RKO (cell line): ENCODE data around the gene TRIL.

Experiments used
- DNase-seq: peaks from one replicate; pipeline ENCODE4 v3.0.0-alpha.2; 2016; ENCODE audit warnings: low spot score

Gene TRIL, protein sequence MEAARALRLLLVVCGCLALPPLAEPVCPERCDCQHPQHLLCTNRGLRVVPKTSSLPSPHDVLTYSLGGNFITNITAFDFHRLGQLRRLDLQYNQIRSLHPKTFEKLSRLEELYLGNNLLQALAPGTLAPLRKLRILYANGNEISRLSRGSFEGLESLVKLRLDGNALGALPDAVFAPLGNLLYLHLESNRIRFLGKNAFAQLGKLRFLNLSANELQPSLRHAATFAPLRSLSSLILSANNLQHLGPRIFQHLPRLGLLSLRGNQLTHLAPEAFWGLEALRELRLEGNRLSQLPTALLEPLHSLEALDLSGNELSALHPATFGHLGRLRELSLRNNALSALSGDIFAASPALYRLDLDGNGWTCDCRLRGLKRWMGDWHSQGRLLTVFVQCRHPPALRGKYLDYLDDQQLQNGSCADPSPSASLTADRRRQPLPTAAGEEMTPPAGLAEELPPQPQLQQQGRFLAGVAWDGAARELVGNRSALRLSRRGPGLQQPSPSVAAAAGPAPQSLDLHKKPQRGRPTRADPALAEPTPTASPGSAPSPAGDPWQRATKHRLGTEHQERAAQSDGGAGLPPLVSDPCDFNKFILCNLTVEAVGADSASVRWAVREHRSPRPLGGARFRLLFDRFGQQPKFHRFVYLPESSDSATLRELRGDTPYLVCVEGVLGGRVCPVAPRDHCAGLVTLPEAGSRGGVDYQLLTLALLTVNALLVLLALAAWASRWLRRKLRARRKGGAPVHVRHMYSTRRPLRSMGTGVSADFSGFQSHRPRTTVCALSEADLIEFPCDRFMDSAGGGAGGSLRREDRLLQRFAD

DNA sequence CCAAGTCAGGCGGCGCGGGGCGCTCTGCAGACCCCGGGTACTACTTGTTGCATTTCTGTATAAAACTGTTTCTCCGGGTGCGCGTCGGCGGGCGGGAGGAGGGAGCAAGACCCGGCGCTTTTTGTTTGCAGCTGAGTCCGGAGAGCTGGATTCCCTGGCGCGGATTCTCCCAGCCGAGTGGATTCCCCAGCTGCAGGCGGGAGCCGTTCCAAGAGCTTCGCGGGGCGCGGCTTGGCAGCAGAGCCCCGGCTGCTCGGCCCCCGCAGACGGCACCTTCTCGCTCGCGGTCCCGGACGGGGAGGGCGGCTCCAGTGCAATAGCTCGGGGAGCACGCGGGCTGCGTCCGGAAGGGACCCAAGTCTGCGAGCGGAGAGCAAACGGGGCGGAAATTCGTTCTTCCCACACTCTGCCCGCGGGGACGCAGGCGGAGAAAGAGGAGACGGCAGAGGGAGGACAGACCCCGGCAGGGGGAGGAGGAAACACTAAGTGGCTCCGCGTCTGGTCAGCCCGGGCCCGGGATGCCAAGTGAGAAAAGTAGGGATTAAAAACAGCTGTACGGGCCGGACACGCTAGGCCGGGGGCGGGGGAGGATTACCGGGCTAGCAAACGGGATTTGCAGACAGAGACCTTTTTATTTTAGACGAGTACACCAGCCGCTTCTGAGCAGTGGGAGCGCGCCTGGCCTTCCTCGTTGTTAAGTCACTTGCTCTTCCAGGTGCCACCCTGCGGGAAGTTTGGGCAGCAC is at the start of gene TRIL:
Gene TRIL (minus strand): TSS at position 96 of the 745 bp plus-strand sequence. CDS start 284 bp downstream, outside the sequence.
- DNase-seq: no peak

DNA sequence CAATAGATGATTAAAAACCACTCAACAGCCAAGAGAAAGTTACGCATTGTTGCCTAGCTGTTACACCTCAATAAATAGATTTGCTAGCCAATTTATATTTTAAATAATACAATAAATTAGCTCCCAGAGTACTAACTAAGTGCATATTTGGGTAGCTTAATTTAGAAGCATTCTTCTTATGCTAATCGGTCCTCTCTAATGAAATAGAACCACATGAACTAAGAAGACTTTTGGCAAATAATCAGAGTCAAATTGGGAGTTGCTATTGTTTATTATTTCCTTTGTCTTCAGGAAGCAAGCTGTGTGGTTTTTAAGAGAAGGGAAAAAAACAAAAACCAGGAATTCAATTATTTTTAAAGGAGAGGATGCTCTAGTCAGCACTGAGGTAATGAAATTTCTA is 49.0 kb upstream of the TRIL start:
- DNase-seq: no peak

DNA sequence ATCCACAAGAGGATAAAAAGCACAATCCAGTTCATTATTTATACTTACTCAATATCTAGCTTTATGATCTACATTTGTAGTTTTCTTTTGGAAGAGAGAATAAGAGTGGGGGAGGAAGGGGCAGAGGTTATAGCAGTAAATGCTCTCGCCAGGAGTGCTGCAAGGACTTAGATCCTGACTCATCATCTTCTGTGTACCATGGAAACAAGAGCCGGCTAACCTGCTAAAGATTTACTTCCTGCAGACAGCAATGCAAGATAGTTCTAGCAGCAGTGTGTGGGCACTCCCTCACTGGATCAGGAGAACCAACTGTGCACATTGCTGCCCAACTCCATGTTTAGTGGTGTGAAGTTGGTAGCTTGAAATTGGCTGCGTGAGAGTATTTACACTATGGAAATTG is 47.7 kb upstream of the TRIL start:
- peak; percentile 5 for DNase-seq

DNA sequence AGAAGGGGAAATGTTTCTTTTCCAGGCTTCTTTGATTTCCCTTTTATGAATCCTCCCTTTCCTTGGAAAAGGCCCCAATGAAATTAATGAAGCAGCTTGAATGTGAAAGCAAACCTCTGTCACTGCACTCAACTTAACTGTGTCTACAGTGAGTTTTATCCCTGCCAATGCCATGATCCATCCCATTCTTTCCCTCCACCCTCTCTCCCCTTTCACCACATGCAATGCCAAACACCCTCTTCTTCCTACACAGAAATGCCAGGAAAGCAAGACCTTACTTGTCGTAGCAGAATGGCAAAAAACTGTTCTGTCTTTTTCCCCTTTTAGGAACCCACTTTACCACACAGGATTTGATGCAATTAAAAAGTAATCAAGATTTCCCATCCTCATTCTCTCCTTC is 47.3 kb upstream of the TRIL start:
- no peak for DNase-seq

DNA sequence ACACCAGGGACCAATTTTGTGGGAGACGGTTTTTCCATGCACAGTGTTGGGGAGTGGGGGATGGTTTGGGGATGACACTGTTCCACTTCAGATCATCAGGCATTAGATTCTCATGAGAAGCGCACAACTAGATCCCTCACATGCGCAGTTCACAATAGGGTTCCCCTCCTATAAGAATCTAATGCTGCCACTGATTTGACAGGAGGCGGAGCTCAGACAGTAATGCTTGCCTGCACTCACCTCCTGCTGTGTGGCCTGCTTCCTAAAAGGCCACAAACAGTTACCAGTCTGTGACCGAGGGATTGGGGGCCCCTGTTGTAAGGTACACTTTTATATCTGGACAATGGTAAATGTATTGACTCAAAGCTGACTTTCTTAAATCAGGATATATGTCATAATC is 45.6 kb upstream of the TRIL start:
- DNase-seq: no peak

DNA sequence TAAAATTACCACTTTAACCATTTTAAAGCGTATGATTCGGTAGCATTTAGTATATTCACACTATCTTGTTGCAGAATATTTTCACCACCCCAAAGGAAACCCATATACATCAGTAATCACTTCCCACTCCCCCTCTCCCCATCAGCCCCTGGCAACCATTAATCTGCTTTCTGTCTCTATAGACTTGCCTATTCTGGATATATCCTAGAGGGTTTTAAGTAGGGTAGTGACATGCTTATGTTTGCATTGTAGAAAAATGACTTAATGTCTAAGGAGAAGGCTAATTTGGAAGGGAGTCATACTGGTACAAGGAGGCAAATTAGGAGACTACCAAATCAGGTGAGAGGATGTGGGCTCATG is 42.6 kb upstream of the TRIL start:
- DNase-seq: no peak

DNA sequence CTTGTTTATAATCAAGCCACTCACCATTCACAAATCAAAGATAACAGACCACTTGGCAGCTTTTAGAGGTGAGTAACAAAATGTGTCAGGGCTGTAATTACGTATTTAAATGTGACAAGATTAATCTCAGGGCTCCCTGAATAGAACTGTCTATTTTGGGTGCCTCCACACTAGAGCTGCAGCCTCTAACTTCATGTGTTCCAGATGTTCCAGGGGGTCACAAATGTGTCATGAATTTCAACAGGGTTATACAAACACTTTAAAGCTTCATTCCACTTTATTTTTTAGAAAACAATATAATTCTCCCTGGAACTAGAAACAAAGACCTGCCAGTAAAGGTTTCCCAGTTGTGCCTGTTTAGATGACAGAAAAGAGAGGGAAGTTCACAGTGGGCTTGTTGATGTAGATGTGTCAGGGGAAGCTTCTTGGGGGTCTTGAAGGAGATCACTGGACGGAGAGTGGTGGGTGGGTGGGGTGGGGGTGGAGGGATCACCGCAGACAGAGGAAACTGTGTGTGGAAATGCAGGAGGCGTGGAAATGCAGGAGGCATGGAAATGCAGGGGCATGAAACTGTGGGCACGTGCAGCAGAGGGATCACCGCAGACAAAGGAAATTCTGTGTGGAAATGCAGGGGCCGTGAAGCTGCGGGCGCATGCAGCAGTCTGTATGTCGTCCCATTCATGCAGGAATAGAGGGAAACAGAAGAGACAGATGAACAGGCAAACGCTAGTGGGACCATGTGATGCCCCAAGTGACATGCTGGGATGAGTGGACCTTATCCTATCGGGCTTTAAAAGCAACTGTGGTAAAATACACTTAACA is 42.0 kb upstream of the TRIL start:
- DNase-seq: no peak

DNA sequence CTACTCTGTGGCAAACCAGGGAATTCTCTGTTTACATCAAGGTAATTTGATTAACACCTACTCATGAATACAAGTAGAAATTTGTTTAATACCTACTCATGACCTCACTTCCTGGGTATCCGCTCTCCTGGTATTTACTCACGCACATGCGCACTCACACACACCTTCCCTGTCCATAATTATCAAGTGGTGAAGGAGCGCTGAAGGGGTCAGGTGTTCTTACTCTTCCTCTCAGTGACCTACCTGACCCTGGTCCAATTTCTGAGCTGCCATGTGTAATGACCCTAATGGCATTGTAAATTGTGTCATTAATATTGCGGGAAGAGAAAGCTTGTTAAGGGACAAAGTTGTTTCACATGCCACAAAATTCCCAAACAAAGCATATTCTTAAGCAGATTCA is 41.3 kb upstream of the TRIL start:
- no peak for DNase-seq

DNA sequence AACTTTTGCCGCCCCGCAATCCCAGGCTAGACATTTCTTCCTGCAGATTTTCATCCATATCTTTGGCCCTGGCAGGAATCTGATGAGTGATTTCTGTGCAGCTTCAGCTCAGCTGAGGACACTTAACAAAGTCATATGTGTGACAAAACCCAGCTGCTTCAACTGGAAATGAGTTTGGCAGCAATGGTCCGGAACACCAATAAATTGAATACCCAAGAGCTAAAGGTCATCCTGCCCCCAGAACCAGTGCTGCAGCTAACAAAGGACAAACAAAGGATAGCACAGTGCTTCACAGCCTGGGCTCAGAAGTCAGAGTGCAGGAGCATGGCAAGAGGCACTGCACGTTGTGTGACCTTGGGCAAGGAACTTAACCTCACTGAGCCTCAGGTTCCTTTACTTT is 40.0 kb upstream of the TRIL start:
- DNase-seq: no peak

DNA sequence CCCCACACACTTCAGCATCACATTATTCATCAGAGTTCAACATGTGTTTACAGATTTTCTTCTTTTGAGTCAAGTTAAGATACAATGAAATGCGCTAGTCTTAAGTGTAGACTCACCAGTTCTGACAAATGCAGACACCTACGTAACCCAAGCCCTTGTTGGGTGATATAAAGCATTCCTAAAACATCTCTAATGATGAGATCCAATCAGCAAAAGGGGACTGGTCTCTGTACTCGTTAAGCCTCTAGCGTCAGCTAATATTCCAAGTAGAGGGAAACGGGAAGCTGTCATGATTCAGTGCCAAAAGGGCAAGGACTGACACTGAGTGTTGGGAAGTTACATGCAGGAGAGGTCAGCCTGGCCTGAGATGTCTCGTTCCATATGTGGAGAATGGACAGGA is 38.7 kb upstream of the TRIL start:
- DNase-seq: peak; percentile 25

DNA sequence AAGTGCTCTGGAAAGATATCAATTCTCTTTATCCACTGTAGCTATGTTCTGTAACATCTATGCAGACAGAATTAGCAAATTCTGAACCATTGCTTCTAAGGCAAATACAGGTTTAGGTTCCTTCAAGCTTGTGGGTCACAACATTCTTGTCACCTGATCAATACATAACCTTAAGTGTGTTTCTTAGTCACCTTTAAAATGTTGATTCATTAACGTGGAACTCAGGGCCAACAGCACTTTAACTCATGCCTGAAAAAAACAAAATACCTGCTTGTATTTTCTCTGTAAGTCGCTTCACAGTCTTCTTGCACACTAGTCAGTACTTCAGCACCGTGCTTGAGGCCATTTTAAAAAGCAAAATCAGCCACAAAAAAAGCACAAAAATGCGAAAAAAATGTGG is 35.2 kb upstream of the TRIL start:
- DNase-seq: no peak

DNA sequence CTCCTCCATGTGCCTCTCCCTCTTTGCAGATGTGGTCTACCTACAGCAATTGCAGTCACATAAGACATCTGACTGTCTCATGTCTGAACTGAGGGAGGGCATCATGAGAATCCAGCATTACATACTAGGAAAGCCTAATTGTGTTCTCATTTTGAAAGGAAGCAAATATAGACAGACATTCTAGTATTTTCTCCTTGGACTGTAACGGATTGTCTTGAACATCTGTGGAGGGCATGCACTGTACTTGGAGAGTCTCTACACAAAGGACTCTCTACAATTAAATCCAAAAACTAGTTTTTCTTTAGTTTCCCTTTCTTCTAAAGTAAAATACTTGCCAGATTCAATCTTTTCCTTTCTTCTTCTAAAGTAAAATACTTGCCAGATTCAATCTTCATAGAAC is 34.7 kb upstream of the TRIL start:
- DNase-seq: no peak

DNA sequence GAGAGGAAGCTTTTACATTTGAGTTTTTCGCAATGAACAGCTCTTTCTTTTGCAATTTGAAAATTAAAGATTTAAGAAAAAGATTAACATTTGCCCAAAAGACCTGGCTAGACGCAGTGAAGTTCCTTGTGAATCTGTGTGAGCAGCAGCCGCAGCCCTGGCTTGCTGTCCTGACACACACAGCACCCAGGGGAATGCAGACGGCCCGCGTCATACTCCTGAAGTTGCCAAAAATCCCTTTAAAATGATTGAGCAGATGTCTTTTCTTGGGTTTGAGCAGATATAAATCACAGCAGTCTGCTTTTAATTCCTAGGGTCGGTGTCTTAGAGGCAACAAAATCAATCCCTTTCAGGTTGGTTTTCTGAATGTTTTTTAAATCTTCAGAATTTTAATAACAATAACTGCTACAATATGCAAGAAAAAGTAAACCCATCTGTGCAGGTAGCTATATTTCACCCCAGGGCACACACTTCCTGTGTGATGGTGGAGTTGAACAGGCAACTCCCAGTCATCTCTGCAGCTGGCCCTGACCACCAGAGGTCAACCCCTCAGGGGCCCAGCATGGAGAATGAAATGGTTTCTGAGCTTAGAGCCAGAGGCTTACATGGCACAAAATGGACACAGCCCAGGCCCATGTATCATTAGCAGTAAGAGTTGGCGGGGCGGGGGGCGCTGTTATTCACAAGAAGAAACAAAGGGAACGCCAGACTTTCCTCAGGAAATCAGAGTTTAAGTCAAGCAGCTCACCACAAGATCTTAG is 32.2 kb upstream of the TRIL start:
- no peak for DNase-seq

DNA sequence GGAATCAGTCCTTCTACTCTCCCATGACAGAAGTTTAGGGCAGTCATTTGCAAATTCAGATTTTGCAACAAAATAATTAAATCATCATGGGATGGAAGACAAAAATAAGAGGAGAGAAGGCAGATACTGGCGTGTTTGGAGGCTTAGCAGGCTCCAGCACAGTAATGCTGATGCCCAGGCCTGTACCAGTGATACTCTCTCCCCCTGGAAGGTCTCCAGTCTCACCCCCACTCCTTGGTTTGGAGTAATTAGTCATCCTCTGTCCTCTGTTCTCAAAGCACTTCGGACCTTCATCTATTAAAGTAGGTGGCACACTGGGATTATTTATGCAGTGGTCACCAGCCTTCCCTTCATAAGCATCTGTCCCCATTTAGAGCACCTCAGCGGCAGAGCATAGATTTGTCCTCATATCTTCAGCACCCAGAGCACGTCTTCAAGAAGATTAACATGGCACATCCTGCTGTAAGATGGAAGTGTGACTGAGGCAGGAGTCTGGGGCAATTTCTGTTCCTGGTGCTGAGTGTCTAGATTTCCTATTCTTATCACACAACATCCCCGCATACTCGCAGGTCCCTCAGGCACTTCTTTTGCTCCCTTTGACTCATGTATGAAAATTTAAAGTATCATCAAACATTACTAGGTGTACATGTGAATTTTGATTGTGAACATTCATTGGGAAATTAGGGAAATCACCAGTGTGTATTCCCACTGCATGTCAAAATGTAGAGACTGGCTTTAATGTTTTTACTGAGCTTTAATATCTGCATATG is 31.3 kb upstream of the TRIL start:
- DNase-seq: no peak

DNA sequence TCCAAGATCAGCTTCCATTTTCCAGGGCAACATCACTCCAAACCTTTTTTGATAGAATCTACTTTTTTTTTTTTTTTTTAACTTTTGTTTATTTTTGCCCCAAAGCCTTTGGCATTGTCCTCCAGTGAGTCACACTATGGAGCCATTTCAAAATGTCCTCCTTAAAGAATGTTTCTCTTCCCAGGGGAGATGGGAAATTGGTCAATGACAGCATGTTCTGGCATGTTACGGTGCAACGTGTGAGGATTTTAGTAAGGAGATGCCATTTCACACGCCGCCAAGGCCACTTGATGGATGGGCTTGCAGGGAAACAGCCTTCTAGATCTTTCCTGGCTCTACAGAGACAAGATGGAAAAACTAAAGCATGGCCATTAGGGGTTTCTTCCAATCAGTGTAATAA is 30.7 kb upstream of the TRIL start:
- no peak for DNase-seq

DNA sequence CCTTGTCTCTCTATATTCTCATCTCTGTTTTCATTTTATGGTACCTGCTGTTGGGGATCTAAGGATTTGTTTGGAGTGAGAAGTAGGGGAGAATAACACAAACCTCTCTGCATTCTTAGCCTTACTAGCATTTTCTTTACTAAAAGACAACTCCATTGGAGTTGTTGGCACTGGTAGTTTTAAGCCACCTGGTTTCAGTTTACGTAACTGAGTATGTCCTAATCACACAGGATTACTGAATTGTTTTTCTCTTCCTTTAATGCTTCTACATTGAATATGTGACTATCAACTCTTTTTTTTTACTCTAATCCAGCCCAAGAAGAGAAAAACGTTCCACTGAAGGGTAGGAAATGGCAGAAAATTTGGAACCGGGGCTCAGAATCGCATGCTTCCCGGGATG is 30.0 kb upstream of the TRIL start:
- DNase-seq: no peak

DNA sequence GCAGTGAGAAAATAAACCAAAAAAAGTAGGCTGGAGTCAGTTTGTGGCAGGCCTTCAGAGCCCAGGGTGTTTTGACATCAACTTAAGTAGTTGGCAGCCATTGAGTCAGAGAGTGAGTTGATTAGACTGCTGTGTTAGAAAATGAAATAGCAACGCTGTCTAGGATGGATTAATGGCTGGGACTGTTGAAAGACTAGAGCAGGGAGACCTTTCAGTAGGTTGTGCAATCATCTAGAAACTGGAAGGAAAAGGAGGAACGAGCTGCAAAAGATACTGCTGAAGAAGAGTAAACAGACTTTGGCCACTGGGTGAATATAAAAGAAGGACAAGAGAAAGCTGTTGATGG is 28.6 kb upstream of the TRIL start:
- no peak for DNase-seq

DNA sequence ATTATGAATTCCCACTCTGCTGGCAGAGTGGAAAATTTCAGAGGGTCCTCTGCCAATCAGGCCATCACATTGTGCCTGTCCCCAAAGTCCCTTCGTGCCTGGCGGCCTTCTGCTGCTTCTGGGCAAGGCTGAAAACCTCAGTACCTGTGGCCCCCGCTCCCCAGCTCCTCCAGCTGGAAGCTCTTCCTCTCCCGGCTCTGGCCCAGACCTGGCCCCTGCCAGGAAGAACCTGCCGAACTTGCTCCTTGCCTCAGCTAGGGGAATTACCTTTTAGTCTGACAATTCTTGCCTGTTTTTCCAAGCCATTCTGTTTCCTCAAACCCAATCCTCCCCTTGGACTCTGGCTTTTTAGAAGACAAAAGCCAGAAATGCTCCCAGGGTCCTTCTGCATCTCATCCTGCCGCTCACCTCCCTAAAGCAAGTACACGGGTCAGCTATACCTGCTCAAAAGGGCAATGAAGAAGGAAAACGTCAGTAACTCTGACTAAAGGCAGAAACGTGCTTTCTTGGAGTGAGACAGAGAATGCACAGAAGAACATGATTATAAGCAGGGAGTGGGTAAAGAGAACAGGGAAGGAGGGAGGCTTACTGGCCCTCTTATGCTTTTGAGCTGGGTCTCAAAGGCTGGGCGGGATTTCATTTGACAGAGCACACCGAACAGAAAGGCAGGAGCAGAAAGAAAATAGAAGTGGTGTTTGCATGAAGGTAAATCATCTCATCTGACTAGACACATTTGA is 28.1 kb upstream of the TRIL start:
- DNase-seq: no peak

DNA sequence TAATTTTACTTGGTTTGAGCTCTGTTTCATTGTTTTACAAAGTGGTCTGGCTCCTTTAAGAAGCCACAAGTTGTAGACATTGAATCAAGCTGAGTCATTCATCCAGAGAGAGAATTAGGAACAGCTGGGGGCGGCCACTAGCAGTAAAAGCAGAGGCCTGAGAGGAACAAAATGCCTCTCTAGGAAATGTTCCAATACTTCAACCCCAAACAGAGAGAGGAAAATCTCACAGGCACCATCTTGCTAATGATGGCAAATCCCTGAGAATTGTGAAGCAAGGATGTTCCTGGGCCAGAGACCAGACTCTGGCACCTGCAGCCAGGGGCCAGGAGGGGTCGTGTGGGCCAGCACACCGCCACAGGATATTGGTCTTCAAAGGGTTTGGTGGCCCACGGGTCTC is 26.5 kb upstream of the TRIL start:
- peak; percentile 55 for DNase-seq

DNA sequence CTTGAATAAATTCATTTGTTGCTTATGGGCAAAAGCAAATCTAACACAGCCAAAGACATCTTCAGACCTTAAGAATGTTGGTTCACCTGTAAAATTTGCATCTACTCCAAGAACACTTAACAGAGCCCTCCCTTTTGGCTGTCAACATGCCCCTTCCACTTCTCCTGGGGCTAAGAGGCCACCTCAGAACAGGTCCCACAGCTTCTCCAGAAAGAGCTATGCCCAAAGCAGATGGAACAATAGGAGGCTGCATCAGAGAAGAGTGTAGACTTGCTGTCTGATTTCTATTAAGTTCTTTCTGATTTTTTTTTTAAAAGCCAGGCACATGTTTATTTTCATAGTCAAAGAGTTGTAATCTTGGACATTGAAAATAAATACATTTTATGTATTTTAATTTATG is 26.1 kb upstream of the TRIL start:
- no peak for DNase-seq
